Astrocyte (in vitro differentiated cells and primary cell): ENCODE measurements around the gene LYSMD3.

Experiments
- CTCF ChIP-seq: IDR thresholded peaks from 2 replicates; pipeline ENCODE4 v1.5.1; 2011; ENCODE audit warnings: low read depth, mild to moderate bottlenecking, inconsistent platforms, low read length, moderate library complexity; ENCODE audit not compliant: insufficient read depth
- EZH2 ChIP-seq: IDR thresholded peaks from 2 replicates; pipeline ENCODE4 v1.6.1; 2012; ENCODE audit warnings: mild to moderate bottlenecking, low read length, inconsistent platforms; ENCODE audit not compliant: insufficient read depth

DNA sequence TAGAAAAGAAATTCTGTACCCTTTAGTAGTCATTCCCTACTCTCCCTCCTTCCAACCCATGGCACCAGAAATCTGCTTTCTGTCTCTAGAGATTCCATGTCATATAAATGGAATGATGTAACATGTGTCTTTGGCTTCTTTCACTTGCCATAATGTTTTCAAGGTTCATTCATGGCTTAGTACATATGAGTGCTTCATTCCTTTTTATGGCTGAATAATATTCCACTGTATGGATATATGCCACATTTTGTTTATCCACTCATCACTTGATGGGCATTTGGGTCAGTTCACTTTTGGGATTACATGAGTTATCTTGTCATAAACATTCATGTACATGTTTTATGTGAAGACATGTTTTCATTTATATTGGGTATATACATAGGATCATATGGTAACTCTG is 35.3 kb downstream of the LYSMD3 start:
- TF ChIP-seq CTCF: no peak
- no peak for TF ChIP-seq EZH2
